ENCODE data around the gene JCHAIN.
"Not testable (repeated sequence)": the region's sequence is repeated elsewhere in the genome, so short reads cannot be mapped to it uniquely, and the experiment has no call there.

JCHAIN gene

DNA sequence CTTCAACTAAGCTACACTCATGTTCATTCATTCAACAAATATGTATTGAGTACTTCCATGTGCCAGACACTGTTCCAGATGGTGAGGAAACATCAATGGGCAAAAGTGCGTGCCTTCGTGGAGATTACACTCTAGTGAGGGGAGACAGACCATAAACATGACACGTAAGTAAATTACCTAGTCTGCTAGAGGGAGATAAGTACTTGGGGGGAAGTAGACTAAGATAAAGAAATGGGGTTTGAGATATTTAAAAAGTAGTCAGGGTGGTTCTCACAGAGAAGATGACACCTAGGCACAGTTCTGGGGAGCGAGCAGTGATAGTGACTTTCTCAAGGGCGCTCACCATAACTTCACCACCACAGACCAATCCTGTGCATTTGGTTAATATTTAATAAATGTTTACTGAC is 11.7 kb downstream of the JCHAIN start:
- H3K36me3 ChIP-seq (ENCODE audit: low read length): peaks cover 21% of the 10 kb centered on the region; the same call in 1 of the 2 replicates
- no peak overlapping the region for H3K4me3 ChIP-seq (ENCODE audit: insufficient read depth, low read length, poor library complexity, severe bottlenecking)
- peaks cover 16% of the 10 kb centered on the region; the same call in 1 of the 2 replicates for H3K79me2 ChIP-seq (ENCODE audit: insufficient read depth, low read length)
- TF ChIP-seq EZH2phosphoT487 (conservative IDR thresholded peaks at IDR 0.05; ENCODE audit: low read length): no peak
- TF ChIP-seq, protein P1, sequence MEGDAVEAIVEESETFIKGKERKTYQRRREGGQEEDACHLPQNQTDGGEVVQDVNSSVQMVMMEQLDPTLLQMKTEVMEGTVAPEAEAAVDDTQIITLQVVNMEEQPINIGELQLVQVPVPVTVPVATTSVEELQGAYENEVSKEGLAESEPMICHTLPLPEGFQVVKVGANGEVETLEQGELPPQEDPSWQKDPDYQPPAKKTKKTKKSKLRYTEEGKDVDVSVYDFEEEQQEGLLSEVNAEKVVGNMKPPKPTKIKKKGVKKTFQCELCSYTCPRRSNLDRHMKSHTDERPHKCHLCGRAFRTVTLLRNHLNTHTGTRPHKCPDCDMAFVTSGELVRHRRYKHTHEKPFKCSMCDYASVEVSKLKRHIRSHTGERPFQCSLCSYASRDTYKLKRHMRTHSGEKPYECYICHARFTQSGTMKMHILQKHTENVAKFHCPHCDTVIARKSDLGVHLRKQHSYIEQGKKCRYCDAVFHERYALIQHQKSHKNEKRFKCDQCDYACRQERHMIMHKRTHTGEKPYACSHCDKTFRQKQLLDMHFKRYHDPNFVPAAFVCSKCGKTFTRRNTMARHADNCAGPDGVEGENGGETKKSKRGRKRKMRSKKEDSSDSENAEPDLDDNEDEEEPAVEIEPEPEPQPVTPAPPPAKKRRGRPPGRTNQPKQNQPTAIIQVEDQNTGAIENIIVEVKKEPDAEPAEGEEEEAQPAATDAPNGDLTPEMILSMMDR (IDR thresholded peaks at IDR 0.05; ENCODE audit: insufficient read depth, low read length, poor library complexity, severe bottlenecking): no peak
- H3K9me3 ChIP-seq (ENCODE audit: insufficient read depth, low read length): no peaks in the 10 kb centered on the region
- H4K20me1 ChIP-seq (ENCODE audit: low read depth, low read length): peaks cover 3% of the 10 kb centered on the region; the same call in 1 of the 2 replicates
- no peaks in the 10 kb centered on the region for H3K9me2 ChIP-seq (replicated peaks; ENCODE audit: insufficient read depth, low read length)
- H3K27ac ChIP-seq (ENCODE audit: low read depth, low read length): no peak overlapping the region
- no peak overlapping the region for H3K4me2 ChIP-seq (ENCODE audit: low read depth, low read length, poor library complexity, severe bottlenecking)
- H3K27me3 ChIP-seq (ENCODE audit: low read length): no peaks in the 10 kb centered on the region
- H2AFZ ChIP-seq (ENCODE audit: low read depth, low read length, severe bottlenecking): no peak overlapping the region
- peaks cover 70% of the 10 kb centered on the region for H3F3A ChIP-seq (ENCODE audit: insufficient read depth)
- no peak overlapping the region for H3K9ac ChIP-seq (ENCODE audit: low read length)

DNA sequence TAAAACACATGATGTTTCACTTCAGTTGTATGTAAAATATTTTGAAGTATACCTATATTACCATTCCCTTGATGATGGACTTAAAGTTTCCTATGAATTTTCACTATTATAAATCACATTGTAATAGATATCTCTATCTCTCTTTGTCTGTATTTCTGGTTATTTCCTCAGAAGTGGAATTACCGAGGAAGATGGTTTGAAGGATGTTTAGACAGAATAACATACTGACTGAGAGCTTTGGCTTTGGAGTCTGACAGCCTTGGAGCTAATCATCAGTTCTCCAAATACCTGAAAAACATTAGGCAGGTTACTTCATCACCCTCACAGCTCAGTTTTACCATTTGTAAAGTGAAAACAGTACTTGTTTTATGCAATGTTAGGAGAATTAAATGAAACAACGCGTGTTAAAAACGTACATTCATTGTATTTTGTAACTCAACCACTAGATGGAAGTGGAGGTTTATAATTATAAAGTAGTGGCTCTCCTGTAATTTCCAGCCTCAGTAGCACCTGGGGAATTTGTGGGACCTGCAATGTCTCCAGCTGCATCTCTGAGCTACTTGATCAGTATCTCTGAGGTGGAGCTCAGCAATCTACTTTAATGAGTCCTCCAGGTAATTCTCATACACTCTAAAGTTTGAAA is 14.3 kb downstream of the JCHAIN start:
- Histone ChIP-seq H3K4me2 (ENCODE audit: low read depth, low read length, poor library complexity, severe bottlenecking) (no peak overlapping the region), H3K9ac (ENCODE audit: low read length) (no peak overlapping the region), H3K79me2 (ENCODE audit: insufficient read depth, low read length) (no peaks in the 10 kb centered on the region), H3K9me2 (replicated peaks; ENCODE audit: insufficient read depth, low read length) (no peaks in the 10 kb centered on the region), H3K36me3 (ENCODE audit: low read length) (peaks cover 17% of the 10 kb centered on the region; the same call in 1 of the 2 replicates), H3K27ac (ENCODE audit: low read depth, low read length) (peak overlapping the region; percentile 23; the same call in 1 of the 2 replicates), H2AFZ (ENCODE audit: low read depth, low read length, severe bottlenecking) (no peak overlapping the region), H3F3A (ENCODE audit: insufficient read depth) (peaks cover 50% of the 10 kb centered on the region; the same call in 1 of the 2 replicates), H3K4me3 (ENCODE audit: insufficient read depth, low read length, poor library complexity, severe bottlenecking) (no peak overlapping the region), H3K9me3 (ENCODE audit: insufficient read depth, low read length) (no peaks in the 10 kb centered on the region), H4K20me1 (ENCODE audit: low read depth, low read length) (no peaks in the 10 kb centered on the region), H3K27me3 (ENCODE audit: low read length) (no peaks in the 10 kb centered on the region)
- no peak for TF ChIP-seq EZH2phosphoT487 (conservative IDR thresholded peaks at IDR 0.05; ENCODE audit: low read length)
- TF ChIP-seq, protein P1 (IDR thresholded peaks at IDR 0.05; ENCODE audit: insufficient read depth, low read length, poor library complexity, severe bottlenecking): peak; percentile 17

DNA sequence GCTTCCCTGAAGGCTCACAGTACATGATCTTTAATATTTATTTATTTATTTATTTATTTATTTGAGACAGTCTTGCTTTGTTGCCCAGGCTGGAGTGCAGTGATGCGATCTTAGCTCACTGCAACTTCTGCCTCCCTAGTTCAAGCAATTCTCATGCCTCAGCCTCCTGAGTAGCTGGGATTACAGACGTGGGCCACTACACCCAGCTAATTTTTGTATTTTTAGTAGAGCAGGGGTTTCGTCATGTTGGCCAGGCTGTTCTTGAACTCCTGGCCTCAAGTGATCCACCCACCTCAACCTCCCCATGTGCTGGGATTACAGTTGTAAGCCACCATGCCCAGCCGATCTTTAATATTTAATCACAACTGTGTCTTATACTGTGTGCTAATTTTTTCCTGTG is 15.6 kb downstream of the JCHAIN start:
- peaks cover 38% of the 10 kb centered on the region; the same call in 1 of the 2 replicates for H3F3A ChIP-seq (ENCODE audit: insufficient read depth)
- H3K9ac ChIP-seq (ENCODE audit: low read length); H2AFZ ChIP-seq (ENCODE audit: low read depth, low read length, severe bottlenecking): not testable (repeated sequence)

DNA sequence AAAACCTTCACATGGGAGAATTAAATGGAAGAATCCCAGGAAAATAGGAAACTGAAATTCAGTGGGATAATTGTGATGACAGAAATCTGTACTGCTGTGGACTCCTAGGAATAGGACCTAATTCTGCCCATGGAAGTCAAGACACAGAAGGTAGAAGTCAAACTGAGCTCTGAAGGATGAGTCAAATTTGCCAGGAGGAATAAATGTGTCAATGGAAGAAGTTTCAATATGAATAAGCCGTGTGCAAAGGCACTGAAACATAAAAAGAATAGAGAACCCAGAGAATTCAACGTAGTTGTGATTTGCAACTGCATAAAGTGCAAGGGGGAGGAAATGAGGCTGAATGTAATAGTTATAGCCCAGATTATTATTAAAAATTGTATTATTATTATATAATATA is 26.1 kb downstream of the JCHAIN start:
- Histone ChIP-seq H3K27ac (ENCODE audit: low read depth, low read length) (no peak overlapping the region), H3K79me2 (ENCODE audit: insufficient read depth, low read length) (no peaks in the 10 kb centered on the region), H3K4me3 (ENCODE audit: insufficient read depth, low read length, poor library complexity, severe bottlenecking) (no peak overlapping the region), H3K9me2 (replicated peaks; ENCODE audit: insufficient read depth, low read length) (no peaks in the 10 kb centered on the region), H4K20me1 (ENCODE audit: low read depth, low read length) (no peaks in the 10 kb centered on the region), H3K36me3 (ENCODE audit: low read length) (no peaks in the 10 kb centered on the region), H2AFZ (ENCODE audit: low read depth, low read length, severe bottlenecking) (no peak overlapping the region), H3K9ac (ENCODE audit: low read length) (no peak overlapping the region), H3K9me3 (ENCODE audit: insufficient read depth, low read length) (no peaks in the 10 kb centered on the region), H3K27me3 (ENCODE audit: low read length) (no peaks in the 10 kb centered on the region), H3F3A (ENCODE audit: insufficient read depth) (no peaks in the 10 kb centered on the region), H3K4me2 (ENCODE audit: low read depth, low read length, poor library complexity, severe bottlenecking) (no peak overlapping the region)
- no peak for TF ChIP-seq EZH2phosphoT487 (conservative IDR thresholded peaks at IDR 0.05; ENCODE audit: low read length)
- TF ChIP-seq, protein P1 (IDR thresholded peaks at IDR 0.05; ENCODE audit: insufficient read depth, low read length, poor library complexity, severe bottlenecking): no peak

More for the DNA sequence above, 15.6 kb downstream of the JCHAIN start:
- not testable (repeated sequence) for H3K27me3 ChIP-seq (ENCODE audit: low read length); H3K9me2 ChIP-seq (replicated peaks; ENCODE audit: insufficient read depth, low read length); H3K4me2 ChIP-seq (ENCODE audit: low read depth, low read length, poor library complexity, severe bottlenecking); H3K9me3 ChIP-seq (ENCODE audit: insufficient read depth, low read length); H3K36me3 ChIP-seq (ENCODE audit: low read length); H3K79me2 ChIP-seq (ENCODE audit: insufficient read depth, low read length); H3K4me3 ChIP-seq (ENCODE audit: insufficient read depth, low read length, poor library complexity, severe bottlenecking); H3K27ac ChIP-seq (ENCODE audit: low read depth, low read length); H4K20me1 ChIP-seq (ENCODE audit: low read depth, low read length)

Measured in SU-DHL-6 (cell line).